GM19099 (cell line): ENCODE results near the gene FBN1.

Source experiments
- POLR2A ChIP-seq: IDR thresholded peaks from 3 replicates; pipeline ENCODE4 v1.6.1; 2011; ENCODE audit warnings: low read depth; ENCODE audit not compliant: insufficient read length; ENCODE audit errors: extremely low read depth

Gene FBN1

DNA sequence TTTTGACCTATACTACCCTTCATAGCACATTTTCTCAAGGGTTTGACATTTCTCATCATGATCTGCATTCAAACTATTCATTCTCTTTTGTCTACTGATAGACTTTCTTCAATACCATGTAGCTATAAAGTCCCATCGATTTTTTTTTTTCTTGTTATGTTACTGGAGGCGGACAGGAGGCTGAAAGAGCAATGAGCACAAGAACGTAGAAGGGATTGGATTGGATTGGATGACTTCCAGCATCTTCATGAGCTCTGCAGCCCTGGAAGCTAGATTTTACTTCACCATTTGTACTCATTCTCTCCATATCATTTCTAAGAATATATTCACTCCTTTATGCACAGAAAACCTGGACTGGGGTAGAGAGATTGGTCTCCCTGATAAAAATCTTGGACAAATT lies 271.0 kb downstream of the FBN1 start:
- TF ChIP-seq POLR2A, result no peak

DNA sequence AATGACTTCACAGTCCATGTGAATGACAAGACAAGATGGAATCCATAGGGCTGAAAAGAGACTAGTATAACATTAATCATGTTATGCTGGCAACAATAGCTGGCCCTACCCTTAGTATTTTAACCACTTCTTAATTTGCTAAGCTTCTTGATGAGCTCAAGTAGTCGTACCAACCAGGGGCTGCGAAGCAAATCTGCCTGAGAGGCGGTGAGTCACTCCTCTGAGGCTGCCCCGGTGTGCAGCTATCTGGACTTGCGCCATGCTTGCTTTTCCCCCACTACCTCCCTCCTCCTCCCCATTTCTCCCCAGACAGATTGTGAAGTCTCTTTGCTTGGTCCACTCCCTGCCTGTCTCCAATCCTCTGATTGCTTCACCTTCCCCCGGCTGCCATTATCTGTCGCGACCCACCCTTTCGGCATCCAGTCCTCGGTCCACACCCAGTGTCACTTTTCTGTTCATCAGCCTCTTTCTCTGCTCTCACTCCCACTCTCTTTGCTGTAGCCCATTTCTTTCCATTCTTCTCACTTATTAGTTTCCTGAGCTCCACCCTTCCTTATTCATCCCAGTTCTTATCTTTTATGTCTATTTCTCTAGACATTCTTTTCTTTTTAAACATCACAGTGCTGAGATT lies 271.6 kb downstream of the FBN1 start:
- no peak for TF ChIP-seq POLR2A

DNA sequence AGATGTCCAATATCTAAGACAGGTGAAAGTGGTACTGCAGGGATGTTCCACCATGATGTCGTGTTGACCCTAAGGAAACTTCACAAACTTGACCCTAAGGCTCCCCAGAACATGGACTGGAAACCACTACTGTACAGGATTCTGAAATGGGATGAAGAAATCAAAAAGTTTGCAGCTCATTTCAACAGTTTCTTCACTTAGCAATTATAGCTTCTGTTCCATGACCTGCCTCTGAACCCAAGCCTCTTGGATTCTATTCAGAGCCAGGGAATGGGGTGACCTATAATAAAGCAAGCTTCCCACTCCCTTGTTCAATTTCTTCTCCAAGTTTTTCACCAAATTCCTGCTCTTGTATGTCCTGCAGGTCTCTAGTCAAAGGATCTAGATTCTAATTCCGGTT lies 273.5 kb downstream of the FBN1 start:
- TF ChIP-seq POLR2A, result no peak

DNA sequence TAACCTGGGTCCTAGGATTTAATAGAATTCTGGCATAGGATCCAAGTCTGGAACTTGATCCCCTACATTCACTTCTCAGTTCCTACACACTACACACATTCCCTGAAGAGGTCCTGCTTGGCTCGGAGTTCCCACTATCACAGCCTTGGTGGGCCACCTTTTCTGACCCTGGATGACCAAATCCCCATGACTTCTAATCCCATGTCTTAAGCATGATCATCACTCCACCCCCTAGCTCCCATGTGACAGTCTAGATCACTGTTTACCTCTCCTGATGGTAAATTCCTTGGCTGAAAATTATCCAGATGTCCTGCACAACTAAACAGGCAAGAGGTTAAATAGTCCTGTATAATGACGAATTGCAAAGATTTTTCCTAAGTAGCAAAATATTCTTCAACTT lies 274.0 kb downstream of the FBN1 start:
- no peak for TF ChIP-seq POLR2A

DNA sequence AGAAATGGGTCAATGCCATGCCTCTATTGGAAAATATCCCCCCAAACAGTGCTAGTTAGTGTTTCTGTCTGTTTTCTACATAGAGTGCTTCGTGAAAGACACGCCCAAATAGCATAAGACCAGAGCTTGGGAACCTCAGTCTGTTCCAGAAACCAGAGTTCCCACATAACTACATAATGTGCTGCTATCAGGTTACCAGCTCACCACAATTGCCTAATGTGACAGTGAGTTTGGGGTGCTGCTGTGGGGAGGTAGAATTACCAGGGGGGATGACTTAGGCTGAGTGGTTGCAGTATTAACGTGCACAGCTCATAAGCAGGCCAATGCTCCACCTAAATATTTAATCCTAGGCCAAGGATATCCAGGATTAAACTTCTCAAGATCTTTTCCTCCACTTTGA lies 275.0 kb downstream of the FBN1 start:
- TF ChIP-seq POLR2A, result no peak

DNA sequence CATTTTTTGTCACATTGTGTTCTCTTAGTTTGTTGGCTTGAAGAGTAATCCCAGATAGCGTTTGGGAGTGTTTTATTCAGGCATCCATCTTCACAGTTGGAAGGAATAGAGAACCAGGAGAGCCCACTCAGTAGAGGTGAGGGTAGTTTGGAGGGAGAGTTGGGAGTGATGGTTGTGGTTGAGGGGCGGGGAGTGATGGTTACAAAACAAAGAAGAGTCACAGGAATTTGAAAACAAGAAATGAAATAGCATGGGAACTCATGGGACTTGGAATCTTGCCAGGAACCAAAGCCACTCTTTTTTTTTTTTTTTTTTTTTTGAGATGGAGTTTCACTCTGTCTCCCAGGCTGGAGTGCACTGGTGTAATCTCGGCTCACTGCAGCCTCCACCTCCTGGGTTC lies 278.0 kb downstream of the FBN1 start:
- TF ChIP-seq POLR2A, result no peak

DNA sequence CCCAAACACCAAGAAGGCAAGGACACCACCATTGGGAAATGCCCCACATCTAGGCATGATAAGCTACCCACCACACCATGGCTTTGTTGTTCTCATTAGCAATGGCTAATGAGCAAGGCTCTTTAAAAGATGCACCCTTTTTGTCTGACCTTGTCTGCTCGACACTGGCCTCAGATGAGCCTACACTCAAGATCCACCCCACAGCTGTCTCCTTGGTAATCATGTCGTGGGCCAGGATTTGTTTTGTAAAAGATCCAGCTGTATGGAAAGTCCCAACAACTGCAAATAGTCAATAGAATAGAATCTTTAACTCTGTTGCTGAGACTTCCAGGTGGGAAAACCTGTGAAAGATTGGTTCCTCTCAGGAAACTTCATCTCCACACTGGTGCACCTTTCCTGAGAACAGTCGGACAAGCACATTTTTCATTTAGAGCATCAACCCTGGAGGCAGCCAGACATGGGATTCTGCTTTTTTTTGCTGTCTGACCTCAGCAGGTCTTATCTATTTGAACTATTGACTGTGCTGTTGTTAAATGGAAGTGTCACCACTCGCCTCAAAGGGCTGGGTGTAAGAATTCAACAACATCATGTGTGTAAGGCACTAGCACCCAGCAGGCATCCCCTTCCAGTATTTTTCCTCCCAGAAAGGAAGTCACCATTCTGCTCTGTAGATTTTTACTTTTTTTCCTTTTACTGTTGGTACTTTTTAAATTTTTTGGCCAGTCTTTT lies 278.8 kb downstream of the FBN1 start:
- no peak for TF ChIP-seq POLR2A

DNA sequence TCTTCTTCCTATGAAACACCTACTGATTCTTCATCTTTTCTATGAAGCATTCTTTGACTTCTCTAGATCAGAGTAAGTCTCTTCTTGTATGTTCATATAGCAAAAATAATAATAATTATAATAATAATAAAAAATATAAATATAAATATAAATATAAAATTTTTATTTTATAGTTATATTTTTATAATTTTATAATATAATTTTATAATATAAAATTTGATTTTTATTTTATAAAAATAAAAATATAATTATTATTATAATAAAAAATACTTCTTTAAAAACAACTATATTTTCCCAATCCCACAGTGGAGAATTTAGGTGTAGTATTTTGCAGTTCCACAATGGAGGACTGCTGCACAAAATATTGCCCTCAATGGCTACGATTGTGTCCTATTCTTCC lies 279.9 kb downstream of the FBN1 start:
- no peak for TF ChIP-seq POLR2A

DNA sequence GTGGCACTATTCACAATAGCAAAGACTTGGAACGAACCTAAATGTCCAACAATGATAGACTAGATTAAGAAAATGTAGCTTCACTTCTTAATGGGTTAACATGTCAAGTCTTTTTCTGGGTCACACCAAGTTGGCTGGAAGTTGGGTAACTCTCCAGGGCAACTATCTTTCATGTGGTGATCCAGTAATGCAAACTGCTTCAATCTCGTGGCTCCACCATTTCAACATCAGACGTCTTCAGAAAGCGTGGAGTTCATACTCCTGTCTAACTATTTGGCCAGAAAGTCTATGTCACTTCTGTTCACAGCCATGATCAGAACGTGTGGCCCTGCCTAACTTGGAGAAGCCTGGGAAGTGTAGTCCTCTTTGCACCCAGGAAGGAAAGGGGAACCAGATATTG lies 282.0 kb downstream of the FBN1 start:
- no peak for TF ChIP-seq POLR2A

DNA sequence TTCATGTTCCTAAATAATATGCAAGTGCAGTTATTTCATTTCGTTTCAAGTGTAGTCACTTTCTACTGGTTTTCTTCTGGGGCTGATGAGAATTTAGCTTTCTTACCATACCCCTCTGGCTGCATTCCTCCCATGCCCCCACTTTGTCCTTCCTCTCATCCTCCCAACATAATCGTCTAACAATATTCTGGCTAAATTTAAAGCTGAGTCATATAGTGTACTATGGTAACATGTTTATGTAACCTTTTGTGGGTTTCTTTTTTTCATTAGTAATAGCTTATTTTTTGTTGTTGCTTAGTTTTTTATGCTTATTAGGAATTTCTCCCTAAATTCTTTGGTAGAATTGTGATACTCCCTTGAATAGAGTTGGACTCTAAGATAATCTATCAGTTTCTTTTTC lies 283.8 kb downstream of the FBN1 start:
- TF ChIP-seq POLR2A, result no peak

DNA sequence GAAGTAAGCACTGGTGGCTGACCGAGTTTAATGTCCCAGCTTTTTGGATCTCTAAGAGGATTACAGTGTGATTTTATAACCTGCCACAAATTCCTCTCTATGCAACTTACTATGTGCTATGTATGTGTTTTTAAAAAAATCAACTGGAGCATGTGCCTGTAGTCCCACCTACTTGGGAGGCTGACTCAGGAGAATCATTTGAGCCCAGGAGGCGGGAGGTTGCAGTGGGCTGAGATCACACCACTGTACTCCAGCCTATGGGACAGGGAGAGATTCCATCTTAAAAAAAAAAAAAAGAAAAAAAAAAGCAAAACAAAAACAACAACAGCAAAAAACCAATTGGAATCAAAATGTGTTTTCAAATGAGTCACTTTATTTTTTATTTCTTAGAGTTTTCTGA lies 284.7 kb downstream of the FBN1 start:
- TF ChIP-seq POLR2A, result no peak
